Spleen (tissue), 11 donors: Measurements from ENCODE around the gene GCK. TPM values are rescaled to one million over a fixed set of nuclear protein-coding genes. Genes with fewer than 3 reads are reported as not detected.

ENCODE experiments used
- DNase-seq: peaks from one replicate; pipeline ENCODE4 v3.0.0-alpha.2; 2020
- H3K27ac ChIP-seq, 8 donors: fragments of 200-600 bp; sonication (generic) in 7 of 8; 1 replicate in 4 of 8; 2 replicates in 4 of 8; pipeline versions ENCODE4 v1.5.0 to v1.8.0; 2016 to 2021; ENCODE audit warnings: inconsistent platforms in 4 of 8, mild to moderate bottlenecking in 4 of 8, moderate library complexity in 1 of 8
- H3K27me3 ChIP-seq, 7 donors: fragments of 200-600 bp; sonication (generic) in 6 of 7; replicated peaks in 1 of 7; 1 replicate in 4 of 7; 2 replicates in 3 of 7; pipeline versions ENCODE4 v1.5.0 to v1.8.0; 2016 to 2021; ENCODE audit warnings: inconsistent platforms in 3 of 7, mild to moderate bottlenecking in 1 of 7
- H3K36me3 ChIP-seq, 6 donors: fragments of 200-600 bp; sonication (generic) in 5 of 6; 1 replicate in 4 of 6; 2 replicates in 2 of 6; pipeline versions ENCODE4 v1.5.0 to v1.8.0; 2016 to 2021; ENCODE audit warnings: inconsistent platforms in 2 of 6
- H3K4me1 ChIP-seq, 6 donors: fragments of 200-600 bp; sonication (generic) in 5 of 6; 1 replicate in 3 of 6; 2 replicates in 3 of 6; pipeline versions ENCODE4 v1.5.0 to v1.8.0; 2016 to 2021; ENCODE audit warnings: inconsistent platforms in 3 of 6
- H3K4me3 ChIP-seq, 8 donors: fragments of 200-600 bp; sonication (generic) in 7 of 8; 1 replicate in 4 of 8; 2 replicates in 4 of 8; pipeline versions ENCODE4 v1.5.0 to v1.8.0; 2016 to 2021; ENCODE audit warnings: inconsistent platforms in 4 of 8, mild to moderate bottlenecking in 4 of 8, moderate library complexity in 2 of 8
- H3K9me3 ChIP-seq, 8 donors: fragments of 200-600 bp; sonication (generic) in 7 of 8; 1 replicate in 4 of 8; 2 replicates in 4 of 8; pipeline versions ENCODE4 v1.5.0 to v1.8.0; 2016 to 2021; ENCODE audit warnings: inconsistent platforms in 4 of 8
- CTCF ChIP-seq, 11 experiments: fragments of 200-600 bp in 7 of 11; fragments of 450-650 bp in 4 of 11; sonication (generic) in 4 of 11; IDR thresholded peaks in 8 of 11; conservative IDR thresholded peaks in 3 of 11; 1 replicate in 7 of 11; 2 replicates in 4 of 11; pipeline versions ENCODE4 v1.4.0 to v1.8.0; 2016 to 2021; ENCODE audit warnings: antibody characterized with exemption in 11 of 11, inconsistent platforms in 4 of 11, mild to moderate bottlenecking in 1 of 11
- POLR2A ChIP-seq, 3 donors: fragments of 450-650 bp; IDR thresholded peaks; one replicate each; pipeline ENCODE4 v1.5.1; 2017; ENCODE audit warnings: antibody characterized with exemption in 3 of 3, mild to moderate bottlenecking in 1 of 3
- POLR2AphosphoS5 ChIP-seq, 3 donors: sonication (generic); formaldehyde crosslinking; IDR thresholded peaks; one replicate each; pipeline ENCODE4 v1.5.1; 2017; ENCODE audit warnings: antibody characterized with exemption in 3 of 3
- WGBS, 5 donors: extraction: QIAGEN DNeasy Blood & Tissue Kit in 3 of 5; methylation state at CpG; one replicate each; pipeline versions ENCODE4 v1.1.5 to v1.1.7; 2013 to 2018; 5-methylcytosine and 5-hydroxymethylcytosine counted together
- intact Hi-C: fragments of 100-400 bp; cut with DNase I; formaldehyde crosslinking; loops from one replicate; pipeline ENCODE4 v1.15.0; 2023; ENCODE audit warnings: low total_unique reads
- polyA plus RNA-seq, 3 donors: library from polyadenylated mRNA; stranded (reverse); fragments of 200-250 nt; gene quantifications; one replicate each; pipeline ENCODE4 v1.2.1, GENCODE V29; 2013
- total RNA-seq, 7 donors: library from RNA; depleted of rRNA in 3 of 7; stranded (reverse); fragments of >200 nt in 3 of 7; fragmentation: NEBNext Ultra II Directional in 4 of 7; extraction: Animal tissue kit (Norgen Biotek cat#: 25700) in 4 of 7; gene quantifications; one replicate each; pipeline versions ENCODE4 v1.1.0 to v1.2.1, GENCODE V29; 2016 to 2021
- donor health status: healthy with polysubstance abuse.
- donor health status: DM: no; HTN: no; CAD: no; lungs with moderate emphysema.
- donor health status: DM: no; HTN: no; CAD: no.
- donor health status: Bipolar disorder and iron deficiency.
- donor health status: healthy.
- donor health status: DM: no; HTN: no; CAD: no.
- donor health status: DM: yes; HTN: yes; CAD: no.

Gene GCK
- total and polyA plus RNA-seq, 10 donors, result 0.29 to 1.7 (median 0.55) TPM; not detected in 3

- no peaks in the 10 kb centered on the region for H3K9me3 ChIP-seq
- H3K4me3 ChIP-seq, result no peak overlapping the region
- no peaks in the 10 kb centered on the region for H3K36me3 ChIP-seq
- peak overlapping the region; percentile 6 to 85 (median 66) for H3K27ac ChIP-seq
- DNase-seq, result no peak
- 85 to 100% (median 85%) methylated on average over 3 of the region's 3 CpGs for WGBS, 5 donors
- intact Hi-C loops, result no loop called here
- TF ChIP-seq POLR2AphosphoS5 (IDR thresholded peaks at IDR 0.05) (no peak), POLR2A (IDR thresholded peaks at IDR 0.05) (no peak), CTCF (IDR thresholded peaks at IDR 0.05 in 8 of 11, conservative IDR thresholded peaks at IDR 0.05 in 3 of 11) (no peak)
- H3K27me3 ChIP-seq, result peaks cover 0 to 29% (median 4%) of the 10 kb centered on the region in 7 donors
- H3K4me1 ChIP-seq, result peaks cover 4 to 80% (median 54%) of the 10 kb centered on the region in 6 donors
Observed at GRCh38 chr7:44101303-44101965, 87.8 kb downstream of the GCK start.

GRCh38 chr7:44100458-44101302 lies 88.6 kb downstream of the GCK start:
- Histone ChIP-seq H3K4me3 (no peak overlapping the region), H3K4me1 (peaks cover 4 to 80% (median 53%) of the 10 kb centered on the region in 6 donors), H3K36me3 (no peaks in the 10 kb centered on the region), H3K27me3 (peaks cover 0 to 26% (median 4%) of the 10 kb centered on the region in 7 donors), H3K9me3 (no peaks in the 10 kb centered on the region), H3K27ac (peak overlapping the region; percentile 6 to 85 (median 66))
- intact Hi-C loops, result no loop called here
- DNase-seq, result peak; percentile 78
- TF ChIP-seq POLR2AphosphoS5 (IDR thresholded peaks at IDR 0.05) (peak in 2 of 3 donors; percentile 16 to 26), CTCF (IDR thresholded peaks at IDR 0.05 in 8 of 11, conservative IDR thresholded peaks at IDR 0.05 in 3 of 11) (no peak)
- 48 to 61% (median 58%) methylated on average over 9 to 10 of the region's 10 CpGs for WGBS, 5 donors

- Histone ChIP-seq H3K4me3 (no peak overlapping the region), H3K27ac (peak overlapping the region in 2 of 8 donors; percentile 1 to 85), H3K9me3 (no peaks in the 10 kb centered on the region), H3K27me3 (peaks cover 0 to 16% (median 2%) of the 10 kb centered on the region in 7 donors), H3K36me3 (no peaks in the 10 kb centered on the region), H3K4me1 (peaks cover under 1 to 80% (median 48%) of the 10 kb centered on the region in 6 donors)
- intact Hi-C loops, result no loop called here
- no peak for DNase-seq
- TF ChIP-seq CTCF (IDR thresholded peaks at IDR 0.05 in 8 of 11, conservative IDR thresholded peaks at IDR 0.05 in 3 of 11) (no peak), POLR2AphosphoS5 (IDR thresholded peaks at IDR 0.05) (no peak), POLR2A (IDR thresholded peaks at IDR 0.05) (no peak)
- 37 to 58% (median 53%) methylated on average over 4 of the region's 4 CpGs for whole genome bisulfite sequencing, 5 donors
Observed at GRCh38 chr7:44099669-44100068, 89.6 kb downstream of the GCK start.
